IMR-90 (cell line): ENCODE results near the gene EPS15. TPM values are rescaled to one million over a fixed set of nuclear protein-coding genes. Genes with fewer than 3 reads are reported as not detected.

Experiments
- ATAC-seq: fragments of 200-7000 bp; cut with Tn5 transposase; 2 replicates; pipeline ENCODE4 v1.9.1; 2020; ENCODE audit warnings: low read depth, mild to moderate bottlenecking, moderate library complexity
- BruUV-seq: library from RNA; stranded (reverse); fragments of 400-500 nt; replicated peaks from 2 replicates; lab custom pipeline; 2021; lab: Mats Ljungman, UMichigan
- CTCF ChIA-PET: fragments of 300-600 bp; formaldehyde crosslinking; extraction: SDS; loops from one replicate; lab custom pipeline; 2021; ENCODE audit warnings: antibody characterized with exemption; lab: Yijun Ruan, JAX
- POLR2A ChIA-PET: fragments of 300-600 bp; sonication (Branson Sonifier 250); formaldehyde crosslinking; loops from one replicate; lab custom pipeline; 2022; ENCODE audit warnings: antibody characterized with exemption; ENCODE audit not compliant: unreplicated experiment; lab: Charles Lee
- DNase-seq: peaks from one replicate; pipeline ENCODE4 v3.0.0; 2013
- H2AFZ ChIP-seq: replicated peaks from 2 replicates; pipeline ENCODE3; 2013; ENCODE audit warnings: low read length, mild to moderate bottlenecking; ENCODE audit not compliant: poor library complexity
- H2AK5ac ChIP-seq: 2 replicates; pipeline ENCODE4 v1.6.1; 2013; ENCODE audit warnings: low read depth, low read length, inconsistent platforms
- H2AK9ac ChIP-seq: replicated peaks from 2 replicates; pipeline ENCODE3; 2013; ENCODE audit warnings: mild to moderate bottlenecking, low read depth, low read length, moderate library complexity; ENCODE audit not compliant: poor library complexity
- H2BK120ac ChIP-seq: 2 replicates; pipeline ENCODE4 v1.6.1; 2013; ENCODE audit warnings: low read depth, low read length, inconsistent platforms
- H2BK15ac ChIP-seq: 3 replicates; pipeline ENCODE4 v1.6.1; 2013; ENCODE audit warnings: low read depth, low read length, inconsistent platforms
- H2BK20ac ChIP-seq: 2 replicates; pipeline ENCODE4 v1.6.1; 2013; ENCODE audit warnings: low read depth, mild to moderate bottlenecking, inconsistent platforms, low read length, moderate library complexity
- H2BK5ac ChIP-seq: 2 replicates; pipeline ENCODE4 v1.6.1; 2013; ENCODE audit warnings: mild to moderate bottlenecking, low read depth, low read length, inconsistent platforms; ENCODE audit not compliant: poor library complexity, severe bottlenecking
- H3K14ac ChIP-seq: replicated peaks from 2 replicates; pipeline ENCODE4 v1.6.1; 2013; ENCODE audit warnings: low read depth, low read length, inconsistent platforms
- H3K18ac ChIP-seq: 2 replicates; pipeline ENCODE4 v1.6.1; 2013; ENCODE audit warnings: low read depth, low read length, control low read depth
- H3K23ac ChIP-seq: 2 replicates; pipeline ENCODE4 v1.6.1; 2013; ENCODE audit warnings: low read depth, low read length, inconsistent platforms
- H3K27ac ChIP-seq: 2 replicates; pipeline ENCODE4 v1.5.1; 2013; ENCODE audit warnings: mild to moderate bottlenecking, control low read depth, low read length; ENCODE audit not compliant: insufficient read depth
- H3K27me3 ChIP-seq: 2 replicates; pipeline ENCODE4 v1.6.1; 2013; ENCODE audit warnings: low read length; ENCODE audit not compliant: control insufficient read depth, insufficient read depth
- H3K36me3 ChIP-seq: 2 replicates; pipeline ENCODE4 v1.6.1; 2013; ENCODE audit warnings: low read length, mixed read lengths; ENCODE audit not compliant: control insufficient read depth, insufficient read depth
- H3K4ac ChIP-seq: 2 replicates; pipeline ENCODE4 v1.6.1; 2013; ENCODE audit warnings: low read depth, low read length, inconsistent platforms
- H3K4me1 ChIP-seq: 2 replicates; pipeline ENCODE4 v1.6.1; 2013; ENCODE audit warnings: low read length, mixed read lengths; ENCODE audit not compliant: control insufficient read depth, insufficient read depth
- H3K4me2 ChIP-seq: 2 replicates; pipeline ENCODE4 v1.6.1; 2013; ENCODE audit warnings: low read depth, mild to moderate bottlenecking, control low read depth, low read length, moderate library complexity
- H3K4me3 ChIP-seq: 2 replicates; pipeline ENCODE4 v1.5.1; 2013; ENCODE audit warnings: low read depth, mild to moderate bottlenecking, control low read depth, low read length, moderate library complexity; ENCODE audit not compliant: insufficient read depth
- H3K56ac ChIP-seq: 2 replicates; pipeline ENCODE4 v1.6.1; 2013; ENCODE audit warnings: low read length, inconsistent platforms; ENCODE audit not compliant: insufficient read depth; ENCODE audit errors: extremely low read depth
- H3K79me1 ChIP-seq, 2 experiments: 2 replicates each; pipeline ENCODE4 v1.6.1; 2013; ENCODE audit warnings: low read length in 2 of 2, inconsistent platforms in 1 of 2, low read depth in 1 of 2
- H3K9ac ChIP-seq: 2 replicates; pipeline ENCODE4 v1.6.1; 2013; ENCODE audit warnings: low read depth, low read length, control low read depth
- H3K9me1 ChIP-seq: 2 replicates; pipeline ENCODE4 v1.6.1; 2013; ENCODE audit warnings: low read length, inconsistent platforms; ENCODE audit not compliant: insufficient read depth
- H3K9me3 ChIP-seq: 2 replicates; pipeline ENCODE4 v1.6.1; 2013; ENCODE audit warnings: low read length; ENCODE audit not compliant: control insufficient read depth, insufficient read depth
- H4K20me1 ChIP-seq: 2 replicates; pipeline ENCODE4 v1.6.1; 2013; ENCODE audit warnings: low read length, inconsistent platforms; ENCODE audit not compliant: insufficient read depth
- H4K5ac ChIP-seq: 2 replicates; pipeline ENCODE4 v1.6.1; 2013; ENCODE audit warnings: mild to moderate bottlenecking, low read depth, low read length, control low read depth
- H4K8ac ChIP-seq, 2 experiments: 2 replicates each; pipeline ENCODE4 v1.6.1; 2013; ENCODE audit warnings: low read depth in 2 of 2, low read length in 2 of 2, control low read depth in 1 of 2, inconsistent platforms in 1 of 2
- H4K91ac ChIP-seq: 2 replicates; pipeline ENCODE4 v1.6.1; 2013; ENCODE audit warnings: low read depth, low read length, inconsistent platforms; ENCODE audit not compliant: insufficient read depth
- BHLHE40 ChIP-seq: fragments of 150-350 bp; IDR thresholded peaks from 2 replicates; pipeline ENCODE4 v1.6.1; 2016; ENCODE audit warnings: mild to moderate bottlenecking, low read depth, low read length
- RAD21 ChIP-seq: IDR thresholded peaks from 2 replicates; pipeline ENCODE4 v1.6.1; 2012; ENCODE audit warnings: low read length, improper control_type of control experiment
- RFX5 ChIP-seq: IDR thresholded peaks from 2 replicates; pipeline ENCODE4 v1.8.0; 2012; ENCODE audit warnings: low read depth, mild to moderate bottlenecking, low read length, moderate library complexity
- WGBS, 2 experiments: methylation state at CpG; one replicate each; pipeline versions ENCODE4 v1.1.5 to v1.1.7; 2013; ENCODE audit warnings: missing lambda C conversion rate in 2 of 2; ENCODE audit not compliant: insufficient read length in 1 of 2; ENCODE audit errors: extremely low coverage in 2 of 2; 5-methylcytosine and 5-hydroxymethylcytosine counted together
- dilution Hi-C: fragments of 300-500 bp; cut with HindIII; formaldehyde crosslinking; loops from one replicate; pipeline ENCODE4 v1.14.3; 2018; ENCODE audit warnings: low sequenced_read_pairs; ENCODE audit not compliant: unreplicated experiment
- in situ Hi-C: fragments of 300-500 bp; cut with MboI; formaldehyde crosslinking; loops from 3 replicates; pipeline ENCODE4 v1.14.3; 2019; ENCODE audit warnings: low sequenced_read_pairs, inconsistent platforms, mixed read lengths
- intact Hi-C: fragments of 100-400 bp; cut with micrococcal nuclease; formaldehyde crosslinking; loops from 2 replicates; pipeline ENCODE4 v1.10.0; 2022
- polyA plus RNA-seq, 3 experiments: library from polyadenylated mRNA; depleted of rRNA; stranded (reverse); fragments of >200 nt; gene quantifications; 2 replicates each; pipeline ENCODE4 v1.2.3, GENCODE V29; 2012; ENCODE audit warnings: low replicate concordance in 1 of 3
- total RNA-seq: library from RNA; depleted of rRNA; stranded (reverse); fragments of >200 nt; gene quantifications from 2 replicates; pipeline ENCODE4 v1.2.3, GENCODE V29; 2012

Gene EPS15
- total and polyA plus RNA-seq, 2 of the 4 experiments (the other 2 are of a cell fraction): 17.6 to 38.0 TPM

- H4K5ac ChIP-seq: no peak overlapping the region
- H3K9me3 ChIP-seq: no peaks in the 10 kb centered on the region
- peaks cover 14 to 65% of the 10 kb centered on the region in 2 experiments for H3K79me1 ChIP-seq
- peak; percentile 81 for DNase-seq
- ChIA-PET POLR2A (interaction anchor here (0.9 kb wide), 1 partner anchor 10 kb away, joined by 3 read pairs; no protein-coding TSS in a partner anchor), CTCF (no interaction called here)
- H3K36me3 ChIP-seq: 0 out of 2 replicates have a peak, but pooled peaks cover 2% of the 10 kb centered on the region
- no peak overlapping the region for H2BK20ac ChIP-seq
- no peak overlapping the region for H2AK9ac ChIP-seq
- no peak overlapping the region for H4K8ac ChIP-seq
- no peak overlapping the region for H2AK5ac ChIP-seq
- H3K14ac ChIP-seq: no peak overlapping the region
- H3K4me1 ChIP-seq: no peaks in the 10 kb centered on the region
- H2BK5ac ChIP-seq: no peak overlapping the region
- intact Hi-C loops (no loop called here), in situ Hi-C loops (no loop called here), dilution Hi-C loops (no loop called here)
- H3K9me1 ChIP-seq: 0 out of 2 replicates have a peak, but pooled peaks cover 3% of the 10 kb centered on the region
- no peak overlapping the region for H4K91ac ChIP-seq
- peak; percentile 62 for ATAC-seq
- peak overlapping the region; percentile 72 for H3K4me2 ChIP-seq
- no peak for TF ChIP-seq RFX5
- TF ChIP-seq RAD21: no peak
- TF ChIP-seq BHLHE40: peak; percentile 64
- H3K4ac ChIP-seq: no peak overlapping the region
- no peak overlapping the region for H3K18ac ChIP-seq
- H2BK120ac ChIP-seq: no peak overlapping the region
- H3K27me3 ChIP-seq: no peaks in the 10 kb centered on the region
- no peak overlapping the region for H3K9ac ChIP-seq
- peaks cover 8% of the 10 kb centered on the region; the same call in 1 of the 2 replicates for H4K20me1 ChIP-seq
- H3K23ac ChIP-seq: no peak overlapping the region
- H2AFZ ChIP-seq: no peak overlapping the region
- WGBS, 2 experiments: no CpG with 5 or more reads among the region's 3 CpGs
- BruUV-seq: no TSS peak
- H3K27ac ChIP-seq: no peak overlapping the region
- H3K4me3 ChIP-seq: no peak overlapping the region
- no peak overlapping the region for H2BK15ac ChIP-seq
- no peak overlapping the region for H3K56ac ChIP-seq
Observed at GRCh38 chr1:51506537-51506936, 12.5 kb downstream of the EPS15 start.
